HepG2 (cell line): ENCODE data around the gene IFI27L2. TPM values are rescaled to one million over a fixed set of nuclear protein-coding genes. Genes with fewer than 3 reads are reported as not detected.

ENCODE experiments used
- ATAC-seq: fragments of 200-7000 bp; cut with Tn5 transposase; 3 replicates; pipeline ENCODE4 v1.9.1; 2020; ENCODE audit warnings: mild to moderate bottlenecking, moderate library complexity
- BruUV-seq: library from RNA; stranded (reverse); fragments of 400-500 nt; replicated peaks from 2 replicates; lab custom pipeline; 2021; lab: Mats Ljungman, UMichigan
- CTCF ChIA-PET: fragments of 300-600 bp; formaldehyde crosslinking; extraction: SDS; loops from one replicate; lab custom pipeline; 2021; ENCODE audit warnings: low total read pairs, inconsistent platforms, low intra/inter-chr PET ratio; lab: Yijun Ruan, JAX
- POLR2A ChIA-PET: fragments of 350-600 bp; sonication (Branson Sonifier 250); formaldehyde crosslinking; loops from one replicate; lab custom pipeline; 2020; ENCODE audit warnings: antibody characterized with exemption, inconsistent platforms; lab: Yijun Ruan, JAX
- DNase-seq: peaks from one replicate; pipeline ENCODE4 v3.0.0-alpha.2; 2015; ENCODE audit warnings: low spot score
- FAIRE-seq: peaks from 3 replicates; lab custom pipeline; 2011; peaks lifted over from hg19 to GRCh38; lab: Jason Lieb, UNC
- H2AFZ ChIP-seq: one replicate; pipeline ENCODE4 v1.6.1; 2011; ENCODE audit warnings: low read length, inconsistent platforms
- H3K27ac ChIP-seq: fragments of 300-600 bp; 3 replicates; pipeline ENCODE4 v1.8.0; 2011; ENCODE audit warnings: mixed run types, mild to moderate bottlenecking, mixed read lengths, low read length, inconsistent platforms; ENCODE audit not compliant: insufficient read depth; ENCODE audit errors: extremely low read length
- H3K27me3 ChIP-seq, 2 experiments: fragments of 200-600 bp in 1 of 2; 2 replicates in 1 of 2; 3 replicates in 1 of 2; pipeline versions ENCODE4 v1.6.0 to v1.8.0; 2011; ENCODE audit warnings: low read length in 2 of 2, mild to moderate bottlenecking in 2 of 2, moderate library complexity in 2 of 2, inconsistent platforms in 1 of 2; ENCODE audit not compliant: insufficient read depth in 2 of 2, control insufficient read depth in 1 of 2
- H3K36me3 ChIP-seq, 2 experiments: fragments of 200-600 bp in 1 of 2; replicated peaks in 1 of 2; 2 replicates in 1 of 2; 3 replicates in 1 of 2; pipeline versions ENCODE4 v1.5.1 to v1.8.0; 2011; ENCODE audit warnings: low read length in 2 of 2, inconsistent platforms in 1 of 2; ENCODE audit not compliant: insufficient read depth in 2 of 2, control insufficient read depth in 1 of 2
- H3K4me1 ChIP-seq: 2 replicates; pipeline ENCODE4 v1.5.1; 2012; ENCODE audit warnings: low read length, inconsistent platforms; ENCODE audit not compliant: insufficient read depth
- H3K4me2 ChIP-seq: 2 replicates; pipeline ENCODE4 v1.6.0; 2011; ENCODE audit warnings: low read depth, low read length, inconsistent platforms
- H3K4me3 ChIP-seq, 3 experiments: fragments of 200-600 bp in 1 of 3; sonication (generic), shearing (Covaris generic) in 1 of 3; replicated peaks in 1 of 3; 2 replicates each; pipeline ENCODE4 v1.5.1; 2011 to 2016; ENCODE audit warnings: low read length in 3 of 3, inconsistent platforms in 2 of 3, low read depth in 2 of 3, mild to moderate bottlenecking in 2 of 3, control low read depth in 1 of 3, mixed read lengths in 1 of 3; ENCODE audit not compliant: insufficient read depth in 1 of 3
- H3K79me2 ChIP-seq: one replicate; pipeline ENCODE4 v1.6.1; 2011; ENCODE audit warnings: low read length, inconsistent platforms; ENCODE audit not compliant: insufficient read depth
- H3K9ac ChIP-seq: 2 replicates; pipeline ENCODE4 v1.6.0; 2011; ENCODE audit warnings: mild to moderate bottlenecking, low read depth, low read length, inconsistent platforms; ENCODE audit not compliant: insufficient read depth
- H3K9me3 ChIP-seq: 2 replicates; pipeline ENCODE4 v1.5.1; 2012; ENCODE audit warnings: mild to moderate bottlenecking, low read length
- H4K20me1 ChIP-seq: 2 replicates; pipeline ENCODE4 v1.6.0; 2011; ENCODE audit warnings: inconsistent platforms, mild to moderate bottlenecking, low read length, moderate library complexity; ENCODE audit not compliant: insufficient read depth
- DPF2 ChIP-seq: sonication (generic); formaldehyde crosslinking; IDR thresholded peaks from 2 replicates; pipeline ENCODE4 v1.4.0; 2020; ENCODE audit warnings: mild to moderate bottlenecking, low read depth, missing genetic modification reagents, borderline replicate concordance
- EP300 ChIP-seq, 3 experiments: sonication (generic) in 1 of 3; formaldehyde crosslinking in 1 of 3; IDR thresholded peaks; 2 replicates each; pipeline versions ENCODE4 v1.5.1 to v1.6.1; 2011 to 2020; ENCODE audit warnings: low read depth in 2 of 3, low read length in 2 of 3, borderline replicate concordance in 1 of 3, improper control_type of control experiment in 1 of 3, mild to moderate bottlenecking in 1 of 3, missing genetic modification reagents in 1 of 3, moderate library complexity in 1 of 3
- MAFF ChIP-seq: IDR thresholded peaks from 2 replicates; pipeline ENCODE4 v1.6.1; 2011; ENCODE audit warnings: low read depth, low read length, improper control_type of control experiment
- MAFK ChIP-seq, 2 experiments: IDR thresholded peaks in 1 of 2; conservative IDR thresholded peaks in 1 of 2; 2 replicates each; pipeline ENCODE4 v1.6.1; 2011; ENCODE audit warnings: improper control_type of control experiment in 2 of 2, low read length in 2 of 2
- ZNF10 ChIP-seq: sonication (generic); formaldehyde crosslinking; IDR thresholded peaks from 2 replicates; pipeline ENCODE4 v1.4.0; 2020; ENCODE audit warnings: mild to moderate bottlenecking, low read depth, missing genetic modification reagents, borderline replicate concordance
- WGBS: methylation state at CpG from one replicate; pipeline ENCODE4 v1.1.6; 2017; ENCODE audit warnings: low lambda C conversion rate; 5-methylcytosine and 5-hydroxymethylcytosine counted together
- in situ Hi-C: cut with HindIII; loops from 2 replicates; pipeline ENCODE4 v1.10.0; 2017; ENCODE audit warnings: low pct_unique_long_range_greater_than_20kb; ENCODE audit not compliant: extremely low pct_ligation_motif_present
- intact Hi-C: fragments of 100-400 bp; cut with micrococcal nuclease; formaldehyde crosslinking; loops from one replicate; pipeline ENCODE4 v1.10.0; 2022; ENCODE audit not compliant: unreplicated experiment
- polyA plus RNA-seq, 8 experiments: library from polyadenylated mRNA; depleted of rRNA in 3 of 8; stranded (reverse) in 7 of 8; unstranded in 1 of 8; fragments of >200 nt; fragmentation: Illumina TruSeq in 4 of 8; extraction: Trizol in 4 of 8; gene quantifications; 2 replicates each; pipeline versions ENCODE4 v1.2.1 to v1.2.3, GENCODE V29; 2011 to 2016; ENCODE audit warnings: low read depth in 4 of 8, missing spikeins in 1 of 8, mixed read lengths in 1 of 8; ENCODE audit not compliant: insufficient read depth in 1 of 8
- total RNA-seq, 5 experiments: library from RNA; depleted of rRNA; stranded (reverse); fragments of >200 nt; fragmentation: Illumina TruSeq; extraction: Trizol; gene quantifications; 2 replicates each; pipeline ENCODE4 v1.2.3, GENCODE V29; 2016; ENCODE audit warnings: low read depth in 1 of 5
- TF ChIP-seq, protein P1 (sequence below): sonication (generic); formaldehyde crosslinking; IDR thresholded peaks from 2 replicates; pipeline ENCODE4 v1.4.0; 2020; ENCODE audit warnings: mild to moderate bottlenecking, missing genetic modification reagents
- TF ChIP-seq, protein P2 (sequence below): sonication (generic); formaldehyde crosslinking; IDR thresholded peaks from 2 replicates; pipeline ENCODE4 v1.8.1; 2023; ENCODE audit warnings: mild to moderate bottlenecking, moderate library complexity, missing genetic modification reagents

The IFI27L2 gene
- total and polyA plus RNA-seq, 2 of the 13 experiments (the other 11 are each of a cell fraction or from before 2014, with no cell fraction given): 4.3 to 4.8 TPM

DNA sequence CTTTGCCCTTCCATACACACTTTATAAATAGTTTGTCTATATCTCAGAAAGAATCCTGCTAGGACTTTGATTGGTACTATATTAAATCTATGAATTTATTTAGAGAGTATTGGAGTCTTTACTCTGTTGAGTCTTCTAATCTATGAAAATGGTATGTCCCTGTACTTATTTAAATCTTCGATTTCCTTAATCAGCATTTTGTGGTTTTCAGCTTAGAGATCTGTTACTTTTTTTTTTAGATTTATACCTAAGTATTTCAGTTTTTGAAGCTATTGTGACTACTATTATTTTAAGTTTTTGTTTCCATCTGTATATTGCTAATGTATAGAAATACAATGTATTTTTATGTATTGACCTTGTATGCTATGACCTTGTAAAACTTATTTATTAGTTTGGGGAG lies 13.4 kb upstream of the IFI27L2 start:
- Histone ChIP-seq H3K4me1 (peaks cover 42% of the 10 kb centered on the region), H3K4me2 (no peak overlapping the region), H3K4me3 (no peak overlapping the region), H3K9ac (no peak overlapping the region), H3K9me3 (no peaks in the 10 kb centered on the region), H3K27ac (no peak overlapping the region), H3K27me3 (peaks cover 2 to 24% of the 10 kb centered on the region in 2 experiments; a peak in 3 of 5 replicates), H3K36me3 (no peaks in the 10 kb centered on the region), H4K20me1 (no peaks in the 10 kb centered on the region), H2AFZ (no peak overlapping the region), H3K79me2 (no peaks in the 10 kb centered on the region)
- in situ Hi-C loops: no loop called here
- no peak for ATAC-seq
- ChIA-PET POLR2A (no interaction called here), CTCF (interaction anchor here (1.3 kb wide), 1 partner anchor 106 kb away, joined by 5 read pairs; no protein-coding TSS in a partner anchor)
- DNase-seq: no peak
- intact Hi-C loops: no loop called here
- WGBS: 4% methylated on average over 1 of the region's 1 CpG
- BruUV-seq: no TSS peak
- TF ChIP-seq MAFF (peak; percentile 50; the same call in 1 of the 2 replicates), MAFK (conservative IDR thresholded peaks at IDR 0.05 in 1 of 2, IDR thresholded peaks at IDR 0.05 in 1 of 2; ENCODE audit: low read length in 2 of 2) (peak; percentile 49 to 75), ZNF10 (no peak)
- no peak for FAIRE-seq

DNA sequence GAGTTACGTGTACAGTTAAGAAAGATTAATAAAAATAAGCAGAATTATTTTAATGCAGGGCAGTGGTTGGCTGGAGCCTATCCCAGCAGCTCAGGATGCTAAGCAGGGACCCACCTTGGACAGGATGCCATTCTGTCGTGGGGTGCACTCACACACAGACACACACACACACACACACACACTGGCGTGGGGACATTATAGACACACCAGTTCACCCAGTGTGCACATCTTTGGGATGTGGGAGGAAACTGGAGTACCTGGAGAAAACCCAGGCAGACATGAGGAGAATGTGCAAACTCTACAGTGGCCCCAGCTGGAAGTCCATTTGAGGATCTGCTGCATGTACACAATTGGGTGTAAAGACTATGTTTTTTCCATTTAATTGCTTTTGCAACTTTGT lies 12.8 kb upstream of the IFI27L2 start:
- ChIA-PET POLR2A (no interaction called here), CTCF (no interaction called here)
- Histone ChIP-seq H3K9me3 (no peaks in the 10 kb centered on the region), H3K9ac (no peak overlapping the region), H4K20me1 (no peaks in the 10 kb centered on the region), H3K4me3 (no peak overlapping the region), H3K4me2 (no peak overlapping the region), H3K79me2 (no peaks in the 10 kb centered on the region), H3K27ac (no peak overlapping the region), H3K4me1 (peaks cover 42% of the 10 kb centered on the region), H2AFZ (no peak overlapping the region), H3K36me3 (no peaks in the 10 kb centered on the region), H3K27me3 (peaks cover 2 to 25% of the 10 kb centered on the region in 2 experiments; a peak in 4 of 5 replicates)
- DNase-seq (no peak), ATAC-seq (no peak), FAIRE-seq (no peak)
- no TSS peak for BruUV-seq
- in situ Hi-C loops (no loop called here), intact Hi-C loops (no loop called here)
- WGBS: 13% methylated on average over 3 of the region's 3 CpGs
- TF ChIP-seq, protein P1, sequence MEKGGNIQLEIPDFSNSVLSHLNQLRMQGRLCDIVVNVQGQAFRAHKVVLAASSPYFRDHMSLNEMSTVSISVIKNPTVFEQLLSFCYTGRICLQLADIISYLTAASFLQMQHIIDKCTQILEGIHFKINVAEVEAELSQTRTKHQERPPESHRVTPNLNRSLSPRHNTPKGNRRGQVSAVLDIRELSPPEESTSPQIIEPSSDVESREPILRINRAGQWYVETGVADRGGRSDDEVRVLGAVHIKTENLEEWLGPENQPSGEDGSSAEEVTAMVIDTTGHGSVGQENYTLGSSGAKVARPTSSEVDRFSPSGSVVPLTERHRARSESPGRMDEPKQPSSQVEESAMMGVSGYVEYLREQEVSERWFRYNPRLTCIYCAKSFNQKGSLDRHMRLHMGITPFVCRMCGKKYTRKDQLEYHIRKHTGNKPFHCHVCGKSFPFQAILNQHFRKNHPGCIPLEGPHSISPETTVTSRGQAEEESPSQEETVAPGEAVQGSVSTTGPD: no peak
- TF ChIP-seq EP300 (IDR thresholded peaks at IDR 0.05; ENCODE audit: low read depth in 2 of 2, low read length in 2 of 2): no peak
- no peak for TF ChIP-seq EP300 (CRISPR knock-in tag; IDR thresholded peaks at IDR 0.05; ENCODE audit: borderline replicate concordance)
- TF ChIP-seq, protein P2, sequence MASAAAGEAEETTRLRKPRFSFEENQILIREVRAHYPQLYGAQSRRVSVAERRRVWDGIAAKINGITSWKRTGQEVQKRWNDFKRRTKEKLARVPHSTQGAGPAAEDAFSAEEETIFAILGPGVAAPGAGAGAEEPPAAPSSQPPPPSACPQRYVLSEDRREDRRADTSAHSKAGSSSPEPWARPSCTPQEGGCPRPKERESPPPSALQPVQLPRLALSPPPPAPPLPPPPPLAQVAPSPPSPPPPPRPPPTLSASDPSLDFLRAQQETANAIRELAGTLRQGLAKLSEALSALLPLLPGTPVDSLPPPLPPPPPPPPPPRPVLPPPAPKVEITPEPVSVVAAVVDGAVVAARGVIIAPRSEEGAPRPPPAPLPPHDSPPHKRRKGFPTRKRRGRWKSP (CRISPR knock-in tag): no peak
- TF ChIP-seq DPF2 (CRISPR knock-in tag): no peak
